Renal cortex interstitium (tissue), 11 donors: Measurements from ENCODE around the gene MSRB2. TPM values are rescaled to one million over a fixed set of nuclear protein-coding genes. Genes with fewer than 3 reads are reported as not detected.
A peak's percentile ranks its signal among the peaks of the same experiment; 100 is the strongest.

Source experiments
- DNase-seq, 11 donors: peaks; one replicate each; pipeline ENCODE4 v3.0.0-alpha.2; 2013; ENCODE audit warnings: low read depth in 9 of 11, low spot score in 4 of 11; ENCODE audit errors: extremely low read depth in 1 of 11
- polyA plus RNA-seq, 3 donors: library from polyadenylated mRNA; unstranded; fragments of 120-200 nt; gene quantifications; one replicate each; pipeline ENCODE4 v1.2.1, GENCODE V29; 2013; ENCODE audit not compliant: insufficient read length in 3 of 3

The MSRB2 gene
- polyA plus RNA-seq, 3 donors: 43.9 to 51.5 (median 45.9) TPM

DNA sequence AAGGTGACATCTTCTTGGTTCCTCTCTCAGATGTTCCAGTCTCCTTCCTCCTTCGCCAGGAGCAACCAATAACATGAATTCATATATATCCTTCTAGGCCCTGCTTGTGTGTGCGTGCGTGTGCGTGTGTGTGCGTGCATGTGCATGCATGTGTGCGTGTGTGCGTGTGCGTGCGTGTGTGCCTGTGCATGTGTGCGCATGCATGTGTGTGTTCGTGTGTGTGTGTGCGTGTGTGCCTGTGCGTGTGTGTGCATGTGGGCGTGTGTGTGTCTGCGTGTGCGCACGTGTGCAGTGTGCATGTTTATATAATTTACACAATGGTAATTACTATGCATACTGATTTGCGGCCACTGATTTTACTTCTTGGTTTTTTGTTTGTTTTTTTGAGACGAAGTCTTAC is 52.8 kb downstream of the MSRB2 start:
- no peak for DNase-seq

DNA sequence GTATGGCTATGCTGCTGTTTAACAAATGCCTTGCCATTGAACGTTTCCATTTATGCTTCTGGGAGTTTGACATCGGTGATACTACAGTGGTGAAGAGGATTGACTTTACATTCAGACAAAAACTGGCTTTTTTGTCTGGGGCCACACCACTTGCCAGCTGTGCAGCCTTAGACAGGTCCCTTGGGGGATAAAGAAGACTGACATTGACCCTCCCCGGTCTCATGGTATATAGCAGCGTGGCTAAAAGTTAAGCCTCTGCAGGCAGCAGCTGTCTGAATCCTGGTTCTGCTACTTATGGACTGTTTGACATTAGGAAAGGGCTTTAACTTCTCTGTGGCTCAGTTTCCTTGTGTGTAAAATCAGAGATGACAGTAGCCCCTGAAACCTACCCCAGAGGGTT is 54.7 kb downstream of the MSRB2 start:
- DNase-seq: no peak

DNA sequence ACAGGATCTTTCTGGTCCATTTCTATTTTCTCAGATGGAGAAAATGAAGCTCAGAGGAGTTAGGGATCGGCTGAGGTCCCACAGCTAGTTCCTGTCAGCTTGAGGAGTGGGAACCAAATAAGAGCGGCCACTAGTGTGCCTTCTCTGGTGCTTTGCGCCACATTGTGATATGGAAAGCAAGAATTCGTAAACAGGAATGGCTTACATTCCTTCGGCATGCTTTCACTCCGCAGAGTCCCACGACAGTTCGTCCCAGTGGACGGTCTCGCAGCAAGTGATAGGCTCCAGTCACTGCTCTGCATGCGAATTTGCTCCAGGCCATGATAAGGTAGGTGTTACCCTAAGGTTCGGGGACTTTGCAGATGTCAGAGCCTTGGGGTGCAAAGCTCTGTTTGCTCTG is 55.2 kb downstream of the MSRB2 start:
- no peak for DNase-seq

DNA sequence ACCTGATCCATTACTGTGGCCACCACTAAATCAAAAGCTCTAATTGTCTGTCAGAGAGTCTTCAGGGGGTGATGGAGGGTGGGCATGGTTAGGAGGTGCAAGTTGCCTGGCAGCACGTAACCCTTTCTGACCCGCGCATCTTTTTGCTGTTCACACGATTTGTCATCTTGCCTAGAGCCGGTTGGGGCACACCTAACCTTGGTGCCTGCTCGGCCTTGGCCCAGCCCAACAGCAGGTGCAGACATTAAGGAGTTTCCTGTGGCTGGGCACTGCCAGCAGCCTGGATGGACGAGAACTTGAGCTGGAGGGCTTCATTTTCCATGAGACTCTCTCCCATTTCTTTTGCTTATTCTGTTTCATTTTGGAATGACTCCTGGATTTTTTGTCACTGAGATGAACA is 55.7 kb downstream of the MSRB2 start:
- DNase-seq: no peak

DNA sequence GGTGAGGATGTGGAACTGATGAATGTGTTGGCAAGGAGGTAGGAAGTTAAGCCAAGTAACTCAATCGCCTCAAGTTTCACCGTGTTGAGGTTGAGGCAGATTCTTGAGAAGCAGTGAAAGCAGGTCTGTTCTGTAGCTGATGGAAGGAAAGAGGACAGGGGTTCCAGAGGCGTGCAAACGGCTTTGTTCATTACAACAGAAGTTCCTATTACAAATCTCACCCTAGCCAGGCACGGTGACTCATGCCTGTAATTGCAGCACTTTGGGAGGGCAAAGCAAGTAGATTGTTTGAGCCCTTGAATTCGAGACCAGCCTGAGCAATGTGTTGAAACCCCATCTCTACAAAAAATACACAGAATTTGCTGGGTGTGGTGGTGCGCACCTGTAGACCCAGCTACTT is 59.8 kb downstream of the MSRB2 start:
- no peak for DNase-seq

DNA sequence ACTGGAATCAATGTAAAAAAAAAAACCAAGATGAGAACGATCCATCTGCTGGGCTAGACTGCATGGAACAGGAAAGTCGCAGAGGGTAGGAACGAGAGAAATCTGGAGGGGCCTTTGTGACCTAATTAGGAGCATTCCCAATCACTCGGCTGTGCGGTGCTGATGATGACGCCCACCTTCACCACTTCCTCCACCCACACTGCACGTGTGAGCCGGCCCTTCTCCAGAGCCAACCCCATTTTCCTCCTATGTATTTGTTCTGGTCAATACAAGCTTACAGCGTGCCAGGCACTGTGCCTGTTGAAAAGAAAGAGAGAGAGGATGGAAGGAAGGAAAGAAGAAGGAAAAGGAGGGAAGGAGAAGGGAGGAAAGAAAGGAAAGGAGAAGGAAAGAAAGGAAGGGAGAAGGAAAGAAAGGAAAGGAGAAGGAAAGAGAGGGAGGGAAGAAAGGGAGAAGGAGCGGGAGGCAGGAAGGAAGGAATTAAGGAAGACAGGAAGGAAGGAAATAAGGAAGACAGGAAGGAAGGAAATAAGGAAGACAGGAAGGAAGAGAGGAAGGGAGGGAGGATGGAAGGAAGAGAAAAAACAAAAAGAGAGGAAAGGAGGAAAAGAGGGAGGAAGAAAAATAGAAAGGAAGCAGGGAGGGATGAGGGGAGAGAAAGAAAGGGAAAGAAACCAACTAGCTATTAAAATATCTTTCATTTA is 61.2 kb downstream of the MSRB2 start:
- DNase-seq: no peak

DNA sequence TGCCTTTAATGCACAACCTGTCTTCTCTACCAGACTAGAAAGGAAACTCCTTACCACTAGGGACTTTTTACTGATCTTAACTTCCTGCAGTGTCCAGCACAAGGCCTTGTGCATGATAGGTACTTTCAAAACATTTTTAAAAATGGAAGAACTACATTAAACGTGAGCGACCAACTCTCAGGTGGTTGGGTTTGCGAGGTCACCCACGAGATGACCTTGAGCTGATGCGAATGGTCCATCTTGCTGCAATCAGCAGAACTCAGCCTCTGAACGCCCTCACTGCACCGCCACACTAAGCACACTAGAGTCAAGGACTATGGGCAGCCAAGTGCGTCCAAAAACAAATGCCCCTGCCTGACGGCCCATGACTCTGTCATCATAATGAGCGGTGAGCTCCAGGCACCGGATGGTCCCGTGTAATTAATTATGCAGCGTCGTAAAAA is 61.9 kb downstream of the MSRB2 start:
- peak in 6 of 11 donors; percentile 41 to 69 (median 52) for DNase-seq

DNA sequence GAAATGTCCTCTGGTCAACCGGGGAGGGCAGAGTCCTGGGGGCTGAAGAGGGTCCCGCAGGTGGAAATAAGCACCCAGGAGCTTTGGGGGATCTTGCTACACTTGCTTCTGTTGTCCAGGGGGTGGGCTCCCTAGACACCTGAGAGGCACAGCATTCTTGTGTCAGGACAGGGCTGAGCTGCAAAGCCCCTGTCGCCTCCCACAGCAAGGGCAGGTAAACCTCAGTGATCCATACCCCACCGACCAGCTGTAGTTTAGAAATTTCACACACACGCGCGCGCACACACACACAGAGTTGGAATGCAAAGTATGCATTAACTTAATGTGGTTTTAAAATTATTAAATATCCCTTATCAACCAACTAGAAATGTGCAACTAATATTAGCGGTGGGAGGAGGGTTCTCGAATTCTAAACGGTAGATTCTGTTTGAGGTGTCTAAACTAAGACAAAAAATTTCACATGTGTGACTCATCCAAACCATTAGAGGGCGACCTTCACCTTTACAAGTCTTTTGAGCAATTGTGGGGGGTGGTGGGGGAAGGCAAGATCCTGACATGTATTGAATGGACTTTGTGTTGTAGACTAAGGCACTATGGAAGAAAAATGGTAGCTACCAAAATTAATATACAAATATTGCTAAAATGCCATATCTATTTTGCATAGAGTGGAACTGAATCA is 62.5 kb downstream of the MSRB2 start:
- no peak for DNase-seq

DNA sequence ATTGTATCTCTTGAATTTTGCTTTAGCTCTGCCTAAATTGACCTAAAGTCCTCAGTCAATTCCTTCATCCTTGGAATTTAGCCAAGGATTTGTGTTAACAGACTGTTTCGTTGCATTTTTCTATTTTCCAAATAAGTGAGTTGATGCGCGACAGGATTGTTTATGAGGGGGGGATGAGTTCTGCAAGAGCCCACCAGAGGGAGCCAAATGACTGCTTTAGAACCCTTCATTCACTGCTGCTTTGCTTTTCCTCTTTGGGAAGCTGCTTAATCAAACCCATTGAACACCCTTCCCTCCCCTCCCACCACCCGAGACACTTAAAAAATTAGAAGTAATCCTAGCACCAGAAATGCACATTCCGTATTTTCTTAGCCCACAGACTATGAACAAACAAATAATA is 63.0 kb downstream of the MSRB2 start:
- DNase-seq: peak in 9 of 11 donors; percentile 59 to 69 (median 65)

DNA sequence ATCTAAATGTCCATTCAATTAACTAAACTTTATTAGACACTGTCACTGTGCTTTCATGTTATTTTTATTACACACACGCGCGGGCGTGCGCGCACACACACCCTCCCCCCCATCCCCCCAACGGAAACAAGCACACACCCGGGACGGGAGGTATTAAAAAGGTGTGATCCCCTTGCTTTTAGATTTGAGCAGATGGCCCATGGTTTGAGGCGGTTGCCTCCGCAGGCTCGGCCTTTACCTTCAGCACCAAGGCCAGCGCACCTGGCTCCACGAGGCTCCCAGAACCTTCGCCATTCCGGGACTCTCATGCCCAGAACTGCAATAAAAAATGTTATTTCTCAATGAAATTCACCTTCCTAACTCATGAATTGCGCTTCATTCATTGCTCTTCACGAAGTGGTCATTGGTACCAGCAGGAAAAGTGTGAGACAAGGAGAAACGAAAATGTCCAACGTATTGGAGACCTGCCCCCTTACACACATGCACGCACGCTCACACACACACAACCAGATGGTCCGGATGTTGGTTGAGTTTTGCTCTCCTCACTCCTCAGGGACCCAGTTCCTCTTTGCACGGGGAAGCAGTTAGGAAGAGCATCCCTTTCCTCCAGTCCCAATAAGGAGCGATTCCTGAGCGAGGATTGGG is 76.0 kb downstream of the MSRB2 start:
- DNase-seq: peak in 9 of 11 donors; percentile 51 to 74 (median 61)

Other genes starting within 250 kb of the MSRB2 start
- gene ARMC3, start 167.5 kb upstream of the MSRB2 start, polyA plus RNA-seq: 10 to 100 TPM; 10.5 to 14.1 (median 14.0) TPM
- gene PTF1A, start 96.7 kb downstream of the MSRB2 start, polyA plus RNA-seq: not detected
- 1 to 10 TPM; 2.0 to 2.3 (median 2.1) TPM for gene C10orf67, start 249.2 kb downstream of the MSRB2 start, polyA plus RNA-seq